AG10803 (cell line): Measurements from ENCODE around the gene ZBTB43.

Source experiments
- DNase-seq: peaks from one replicate; pipeline ENCODE4 v3.0.0; 2010; ENCODE audit warnings: low read depth
- H3K4me3 ChIP-seq: 2 replicates; pipeline ENCODE4 v1.5.1; 2011; ENCODE audit warnings: mild to moderate bottlenecking, low read length, control low read depth
- TF ChIP-seq, protein P1 (sequence below): conservative IDR thresholded peaks from 2 replicates; pipeline ENCODE4 v1.5.1; 2011; ENCODE audit warnings: mild to moderate bottlenecking, low read length, control low read depth, inconsistent platforms

ZBTB43 gene

DNA sequence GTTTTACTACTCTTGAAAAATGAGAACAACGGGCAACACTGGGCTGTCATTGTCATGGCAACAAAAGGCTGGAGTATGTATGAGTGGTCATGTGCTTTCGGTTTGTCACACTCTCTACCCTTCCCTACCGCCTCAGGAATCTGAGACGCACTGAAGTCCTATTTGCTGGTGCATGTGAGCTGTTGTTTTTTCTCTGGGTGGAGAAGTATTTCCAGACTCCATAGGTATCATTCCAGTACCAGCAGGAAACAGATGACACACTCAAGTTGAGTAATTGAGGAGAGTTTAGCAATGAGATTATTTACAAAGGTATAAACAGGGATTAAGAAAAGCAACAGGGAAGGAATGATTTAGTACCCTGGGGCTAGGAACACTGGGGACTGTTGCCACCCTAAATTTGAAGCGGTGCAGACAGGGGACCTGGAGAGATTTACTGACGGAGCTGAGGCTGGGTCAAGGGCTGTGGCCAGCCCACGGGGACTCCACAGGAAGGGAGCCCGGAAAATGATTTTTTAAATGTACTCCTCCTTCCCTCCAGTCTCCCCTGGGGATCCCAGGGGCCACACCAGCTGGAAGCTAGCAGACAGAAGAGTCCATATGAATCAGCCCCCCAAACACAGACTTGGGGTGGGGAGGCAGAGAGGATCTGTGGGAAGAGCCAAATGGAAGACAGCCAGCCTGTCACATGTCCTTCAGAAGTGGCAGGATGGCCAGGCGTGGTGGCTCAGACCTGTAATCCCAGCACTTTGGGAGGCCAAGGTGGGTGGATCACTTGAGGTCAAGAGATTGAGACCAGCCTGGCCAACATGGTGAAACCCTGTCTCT, 13.2 kb upstream of the ZBTB43 start:
- no peak overlapping the region for H3K4me3 ChIP-seq
- DNase-seq = peak; percentile 94
- TF ChIP-seq, protein P1, sequence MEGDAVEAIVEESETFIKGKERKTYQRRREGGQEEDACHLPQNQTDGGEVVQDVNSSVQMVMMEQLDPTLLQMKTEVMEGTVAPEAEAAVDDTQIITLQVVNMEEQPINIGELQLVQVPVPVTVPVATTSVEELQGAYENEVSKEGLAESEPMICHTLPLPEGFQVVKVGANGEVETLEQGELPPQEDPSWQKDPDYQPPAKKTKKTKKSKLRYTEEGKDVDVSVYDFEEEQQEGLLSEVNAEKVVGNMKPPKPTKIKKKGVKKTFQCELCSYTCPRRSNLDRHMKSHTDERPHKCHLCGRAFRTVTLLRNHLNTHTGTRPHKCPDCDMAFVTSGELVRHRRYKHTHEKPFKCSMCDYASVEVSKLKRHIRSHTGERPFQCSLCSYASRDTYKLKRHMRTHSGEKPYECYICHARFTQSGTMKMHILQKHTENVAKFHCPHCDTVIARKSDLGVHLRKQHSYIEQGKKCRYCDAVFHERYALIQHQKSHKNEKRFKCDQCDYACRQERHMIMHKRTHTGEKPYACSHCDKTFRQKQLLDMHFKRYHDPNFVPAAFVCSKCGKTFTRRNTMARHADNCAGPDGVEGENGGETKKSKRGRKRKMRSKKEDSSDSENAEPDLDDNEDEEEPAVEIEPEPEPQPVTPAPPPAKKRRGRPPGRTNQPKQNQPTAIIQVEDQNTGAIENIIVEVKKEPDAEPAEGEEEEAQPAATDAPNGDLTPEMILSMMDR = no peak

DNA sequence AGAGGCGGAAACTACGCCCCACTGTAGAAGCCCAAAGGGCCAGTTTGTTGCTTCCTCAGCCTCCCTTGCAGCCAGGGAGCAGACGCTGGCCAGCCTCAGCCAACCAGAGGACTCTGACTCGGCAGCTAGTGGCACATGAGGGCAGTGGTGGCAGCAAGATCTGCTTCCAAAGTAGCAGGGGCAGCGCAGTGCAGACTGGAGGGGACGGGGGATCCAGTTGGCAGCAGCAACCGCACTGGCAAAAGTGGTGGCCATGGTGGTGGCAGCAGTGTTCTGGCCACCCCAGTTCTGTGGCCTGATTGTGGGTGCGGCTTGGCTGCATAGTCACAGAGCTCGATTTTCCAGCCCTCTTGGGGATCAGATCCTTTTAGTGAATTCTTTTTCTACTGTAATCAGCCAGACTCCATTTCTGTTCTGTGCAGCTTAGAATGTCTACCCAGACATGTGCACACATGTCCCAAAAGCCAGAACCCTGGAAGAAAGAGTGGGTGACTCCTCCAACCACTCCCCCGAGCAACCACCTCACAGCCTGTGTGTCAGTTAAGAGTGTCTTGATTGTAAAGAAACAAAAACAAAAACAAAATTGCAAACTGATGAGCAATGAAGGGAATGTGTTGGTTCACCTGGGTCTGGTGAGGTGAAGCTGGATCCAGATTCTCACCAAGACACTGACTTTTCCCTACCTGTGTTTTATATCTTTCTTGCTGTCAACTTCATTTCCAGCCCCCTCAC, 11.0 kb upstream of the ZBTB43 start:
- no peak for DNase-seq
- H3K4me3 ChIP-seq = no peak overlapping the region
- TF ChIP-seq, protein P1 = no peak

DNA sequence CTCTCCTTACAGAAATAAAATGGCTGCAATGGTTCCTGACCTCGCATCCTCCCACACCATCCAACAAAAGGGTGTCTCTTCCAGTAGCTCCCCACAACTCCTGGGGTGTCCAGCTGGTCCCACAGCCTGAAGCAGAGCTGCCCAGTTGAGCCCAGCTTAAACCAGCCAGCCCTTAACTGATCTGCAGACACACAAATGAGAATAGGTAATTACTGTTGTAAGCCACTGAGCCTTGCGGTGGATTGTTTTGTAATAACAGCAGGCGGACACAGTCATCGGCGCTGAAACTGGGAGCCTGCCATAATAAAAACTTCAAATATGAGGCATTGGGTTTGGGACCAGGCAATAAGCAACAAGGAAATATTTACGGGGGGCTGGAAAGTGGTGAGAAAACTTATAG, 10.4 kb upstream of the ZBTB43 start:
- TF ChIP-seq, protein P1 = no peak
- H3K4me3 ChIP-seq = no peak overlapping the region
- DNase-seq = no peak

DNA sequence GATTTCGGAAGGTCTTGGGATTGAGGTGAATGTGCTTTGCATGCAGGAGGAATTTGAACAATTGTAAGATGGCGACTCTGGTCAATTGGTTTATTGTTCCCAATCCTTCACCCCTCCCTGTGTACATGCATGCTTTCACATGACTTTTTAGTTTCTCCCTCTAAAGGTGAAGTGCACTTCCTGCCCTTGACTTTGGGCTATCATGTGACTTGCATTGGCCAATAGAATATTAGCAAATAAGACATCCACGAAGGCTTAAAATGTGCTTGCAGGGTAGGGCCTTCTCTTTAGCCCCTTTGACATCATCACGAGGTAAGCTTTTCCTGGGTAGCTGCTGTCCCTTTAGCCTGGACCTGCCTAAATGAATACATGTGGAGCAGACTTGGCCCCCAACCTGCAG, 8.1 kb upstream of the ZBTB43 start:
- no peak overlapping the region for H3K4me3 ChIP-seq
- no peak for DNase-seq
- TF ChIP-seq, protein P1 = no peak

DNA sequence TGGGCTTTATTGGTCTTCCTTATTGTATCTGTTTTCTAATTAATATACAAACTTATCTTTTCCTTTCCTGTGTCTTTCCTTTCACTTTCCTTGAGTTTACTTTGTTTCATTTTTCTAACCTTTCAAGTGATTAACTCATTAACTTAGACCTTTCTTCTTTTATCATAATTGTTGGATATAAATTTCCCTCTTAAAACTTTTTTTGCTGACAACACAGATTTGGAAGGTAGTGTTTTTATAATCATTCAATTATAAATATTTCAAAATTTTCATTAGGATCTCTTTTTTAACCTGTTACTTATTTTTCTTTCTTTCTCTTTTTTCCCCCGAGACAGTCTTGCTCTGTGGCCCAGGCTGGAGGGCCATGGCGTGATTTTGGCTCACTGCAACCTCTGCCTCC, 6.9 kb upstream of the ZBTB43 start:
- H3K4me3 ChIP-seq = no peak overlapping the region
- TF ChIP-seq, protein P1 = no peak
- no peak for DNase-seq

DNA sequence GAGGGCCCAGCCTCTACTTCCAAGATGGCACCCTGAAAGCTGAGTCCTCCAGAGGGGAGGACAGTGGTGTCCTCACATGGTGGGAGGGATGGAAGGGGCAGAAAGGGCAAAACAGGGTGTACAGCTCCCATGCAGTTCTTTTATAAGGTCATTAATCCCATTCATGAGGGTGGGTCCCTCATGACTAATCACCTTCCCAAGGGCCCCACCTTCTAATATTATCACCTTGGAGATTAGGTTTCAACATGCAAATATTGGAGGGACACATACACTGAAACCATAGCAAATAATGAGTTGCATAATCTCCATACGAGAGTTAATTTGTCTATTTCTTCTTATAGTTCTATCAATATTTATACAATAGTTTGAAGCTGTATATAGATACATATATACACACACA, 5.8 kb upstream of the ZBTB43 start:
- H3K4me3 ChIP-seq = no peak overlapping the region
- DNase-seq = no peak
- TF ChIP-seq, protein P1 = no peak
